Effector memory CD8-positive, alpha-beta T cell (primary cell): Measurements from ENCODE around the gene BAIAP2L2.

Experiments
- ATAC-seq: fragments of 150-1000 bp; cut with Tn5 transposase; replicated peaks from 2 replicates; pipeline ENCODE4 v1.10.0; 2021; ENCODE audit warnings: mild to moderate bottlenecking, moderate library complexity
- DNase-seq, 3 experiments: peaks; one replicate each; pipeline ENCODE4 v3.0.0; 2021
- H3K27ac Mint-ChIP-seq, 2 donors: one replicate each; pipeline ENCODE4 v1.8.0; 2022; ENCODE audit warnings: mild to moderate bottlenecking in 2 of 2, mixed read lengths in 2 of 2, moderate library complexity in 2 of 2
- H3K27me3 Mint-ChIP-seq, 2 donors: one replicate each; pipeline ENCODE4 v1.8.0; 2022; ENCODE audit warnings: mixed read lengths in 2 of 2
- H3K36me3 Mint-ChIP-seq: one replicate; pipeline ENCODE4 v1.8.0; 2022; ENCODE audit warnings: mild to moderate bottlenecking, moderate library complexity, mixed read lengths; ENCODE audit not compliant: insufficient read depth
- H3K4me1 Mint-ChIP-seq, 2 donors: one replicate each; pipeline ENCODE4 v1.8.0; 2022; ENCODE audit warnings: low read depth in 2 of 2, mixed read lengths in 2 of 2
- H3K4me3 Mint-ChIP-seq, 2 donors: one replicate each; pipeline ENCODE4 v1.8.0; 2022; ENCODE audit warnings: mild to moderate bottlenecking in 2 of 2, mixed read lengths in 2 of 2, moderate library complexity in 2 of 2
- H3K9me3 Mint-ChIP-seq, 2 donors: one replicate each; pipeline ENCODE4 v1.8.0; 2022; ENCODE audit warnings: mixed read lengths in 2 of 2

Gene BAIAP2L2

DNA sequence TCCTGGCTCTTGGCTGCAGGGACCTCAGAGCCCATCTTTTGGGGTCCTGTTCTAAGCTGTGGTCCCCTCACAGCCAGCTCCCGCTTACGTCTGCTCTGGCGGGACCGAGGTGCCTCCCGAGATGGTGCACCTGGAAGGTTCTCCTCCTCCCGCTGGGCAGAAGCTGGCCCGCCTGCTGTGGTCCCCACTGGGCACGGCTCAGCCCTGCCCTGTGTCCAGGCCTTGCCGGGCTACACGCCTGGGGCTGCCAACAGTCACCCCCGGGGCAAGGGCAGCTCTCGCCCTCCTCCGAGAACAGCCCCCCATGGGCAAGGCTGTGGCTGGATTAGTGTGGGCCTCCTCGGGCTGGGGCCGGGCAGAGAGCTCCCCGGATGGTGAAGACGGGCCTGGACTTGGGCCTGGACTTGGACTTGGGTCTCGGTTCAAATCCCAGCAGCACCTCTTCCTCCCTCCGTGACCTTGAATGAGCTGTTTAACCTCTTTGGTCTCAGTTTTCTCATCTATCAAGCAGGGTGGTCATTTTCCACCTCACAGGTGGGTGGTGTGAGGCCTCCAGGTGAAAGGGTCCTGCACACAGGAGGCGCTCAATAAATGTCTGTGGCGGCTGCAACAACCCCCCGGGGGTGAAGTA lies 998 bp downstream of the BAIAP2L2 start:
- H3K27ac Mint-ChIP-seq: peak overlapping the region; percentile 94 to 96
- H3K4me1 Mint-ChIP-seq: peaks cover 12 to 23% of the 10 kb centered on the region in 2 donors
- ATAC-seq (peak; percentile 27), DNase-seq (peak in 1 of 3 experiments; percentile 16)
- H3K4me3 Mint-ChIP-seq: peak overlapping the region; percentile 52
- no peaks in the 10 kb centered on the region for H3K9me3 Mint-ChIP-seq
- H3K27me3 Mint-ChIP-seq: no peaks in the 10 kb centered on the region
- H3K36me3 Mint-ChIP-seq: peaks cover 45% of the 10 kb centered on the region

DNA sequence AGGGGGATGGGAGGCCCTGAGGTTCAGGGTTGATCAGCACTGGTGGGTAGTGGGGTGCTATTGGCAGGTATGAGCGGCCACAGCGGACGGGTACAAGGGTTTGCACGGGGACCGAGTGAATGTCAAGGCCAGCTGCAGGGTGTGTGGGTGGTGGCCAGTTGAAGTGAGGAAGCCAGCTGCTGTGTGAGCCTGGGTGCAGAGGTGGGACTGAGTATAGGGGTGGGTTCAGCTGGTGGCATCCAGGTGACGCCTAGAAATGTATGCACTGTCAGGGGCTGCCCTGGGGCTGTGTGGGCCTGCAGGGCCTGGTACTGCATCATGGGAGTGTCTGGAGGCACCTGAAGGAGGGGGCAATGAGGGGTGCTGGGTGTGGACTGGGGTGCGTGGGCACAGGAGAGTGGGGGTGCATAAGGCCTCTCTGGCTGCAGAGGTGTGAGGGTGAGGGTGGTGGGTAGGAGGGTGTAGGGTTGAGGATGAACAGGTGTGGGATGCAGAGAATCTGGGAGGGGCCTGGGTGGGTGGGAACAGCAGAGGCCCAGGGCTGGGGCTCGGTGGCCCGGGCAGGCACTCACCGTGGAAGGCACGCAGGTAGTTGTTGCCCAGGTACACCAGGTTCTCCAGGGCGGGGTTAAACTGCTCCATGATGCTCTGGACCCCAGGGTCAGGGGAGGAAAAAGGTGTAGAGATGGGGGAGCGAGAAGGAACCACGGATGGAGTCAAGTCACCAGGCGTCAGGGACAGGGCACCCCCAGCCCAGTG lies 1.7 kb downstream of the BAIAP2L2 start:
- Mint-ChIP-seq H3K9me3 (no peaks in the 10 kb centered on the region), H3K4me3 (peak overlapping the region in 1 of 2 donors; percentile 54), H3K36me3 (peaks cover 43% of the 10 kb centered on the region), H3K4me1 (peaks cover 16 to 25% of the 10 kb centered on the region in 2 donors), H3K27ac (peak overlapping the region; percentile 65 to 96), H3K27me3 (no peaks in the 10 kb centered on the region)
- DNase-seq (no peak), ATAC-seq (peak; percentile 64)

DNA sequence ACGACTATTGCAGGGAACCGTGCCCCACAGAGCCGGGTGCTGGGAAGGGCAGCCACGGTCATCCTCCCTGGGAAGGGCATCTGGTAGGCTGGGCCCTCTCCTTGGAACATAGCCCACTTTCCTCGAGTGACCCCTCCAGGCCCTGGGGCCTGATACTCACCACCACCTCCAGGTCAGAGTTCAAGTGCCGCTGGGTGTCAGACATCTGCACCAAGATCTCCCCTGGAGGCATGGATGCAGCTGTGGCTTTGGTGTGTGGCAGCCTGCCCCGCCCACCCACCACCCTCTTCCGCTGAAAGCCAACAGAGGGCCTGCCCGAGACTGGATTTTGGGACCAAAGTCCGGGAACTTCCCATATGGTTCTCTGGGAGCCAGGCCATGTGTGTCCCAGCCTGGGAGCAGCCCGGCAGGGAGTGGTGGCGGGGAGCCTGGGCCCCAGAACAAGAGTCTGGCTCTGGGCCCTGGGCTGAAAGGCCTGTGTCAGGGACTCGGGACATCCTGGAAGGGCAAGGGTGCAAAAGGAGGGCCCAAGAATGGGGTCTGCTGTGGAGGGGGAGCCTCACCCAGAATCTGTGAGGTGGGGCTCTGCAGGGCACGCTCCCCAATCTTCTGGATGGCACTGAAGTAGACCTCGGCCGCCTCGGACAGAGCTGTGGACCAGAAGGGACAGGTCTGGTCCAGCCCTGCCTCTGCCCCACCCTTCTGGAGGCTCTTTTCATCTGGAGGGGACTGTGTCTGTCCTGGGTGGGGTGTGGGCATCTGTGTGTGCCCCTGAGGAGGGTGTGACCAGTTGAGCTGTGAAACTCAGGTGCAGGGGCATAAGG lies 2.6 kb downstream of the BAIAP2L2 start:
- Mint-ChIP-seq H3K27ac (peak overlapping the region in 1 of 2 donors; percentile 86), H3K4me3 (no peak overlapping the region), H3K36me3 (peaks cover 41% of the 10 kb centered on the region), H3K9me3 (no peaks in the 10 kb centered on the region), H3K27me3 (no peaks in the 10 kb centered on the region), H3K4me1 (peaks cover 16 to 25% of the 10 kb centered on the region in 2 donors)
- DNase-seq: no peak
- no peak for ATAC-seq

DNA sequence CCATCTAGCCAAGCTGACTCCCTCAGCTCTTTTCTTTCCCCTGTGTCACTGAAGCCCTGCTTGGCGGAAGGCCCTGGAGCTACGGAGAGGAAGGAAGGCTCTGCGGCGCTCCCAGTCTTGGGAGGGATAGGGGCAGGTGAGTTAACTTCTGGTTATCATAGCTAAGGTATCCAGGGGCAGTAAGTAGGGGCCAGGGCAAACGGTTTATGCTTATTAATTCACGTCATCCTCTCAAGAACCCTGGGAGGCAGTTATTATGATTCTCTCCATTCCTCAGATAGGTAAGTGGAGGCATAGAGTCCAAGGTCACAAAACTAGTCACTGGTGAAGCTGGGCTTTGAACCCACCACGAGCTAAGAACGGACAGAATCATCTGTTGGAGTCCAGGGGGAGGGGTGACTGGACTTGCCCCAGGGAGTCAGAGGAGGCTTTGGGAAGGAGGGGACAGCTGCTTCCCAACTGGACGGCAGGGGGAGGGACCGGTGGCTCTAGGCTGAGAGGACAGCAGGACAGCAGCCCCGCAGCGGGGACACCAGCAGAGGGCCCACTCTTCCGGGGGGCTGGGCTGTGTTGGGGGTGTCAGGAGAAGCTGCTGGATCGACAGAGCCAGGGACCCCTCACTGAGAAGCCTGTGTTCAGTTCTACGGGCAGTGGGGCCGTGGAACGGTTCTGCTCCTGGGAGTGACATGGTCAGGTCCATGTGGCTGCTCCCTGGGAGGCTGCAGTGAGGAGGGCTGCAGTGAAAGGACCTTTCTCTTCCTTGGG lies 3.5 kb downstream of the BAIAP2L2 start:
- no peaks in the 10 kb centered on the region for H3K27me3 Mint-ChIP-seq
- H3K27ac Mint-ChIP-seq: no peak overlapping the region
- peaks cover 16 to 25% of the 10 kb centered on the region in 2 donors for H3K4me1 Mint-ChIP-seq
- ATAC-seq (no peak), DNase-seq (no peak)
- H3K9me3 Mint-ChIP-seq: no peaks in the 10 kb centered on the region
- H3K4me3 Mint-ChIP-seq: peak overlapping the region in 1 of 2 donors; percentile 18
- H3K36me3 Mint-ChIP-seq: peaks cover 39% of the 10 kb centered on the region

DNA sequence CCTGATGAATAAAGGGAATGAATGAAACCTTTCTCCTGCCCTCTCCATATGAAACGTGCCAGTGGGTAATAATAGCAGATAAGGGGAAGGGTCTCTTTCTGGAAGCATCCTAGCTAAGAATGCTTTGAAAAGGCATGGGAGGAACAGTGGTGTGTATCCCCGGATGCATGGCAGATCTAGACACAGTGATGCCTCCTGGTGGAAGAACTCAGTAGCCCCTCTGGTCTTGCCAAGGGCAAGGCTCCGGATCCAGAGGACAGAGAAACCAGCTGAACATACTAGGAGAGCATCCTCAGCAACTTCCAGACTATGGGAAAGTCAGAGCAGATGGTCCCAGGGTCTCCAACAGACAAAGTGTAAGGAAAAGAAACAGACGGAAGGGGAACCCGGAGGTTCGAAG lies 6.4 kb downstream of the BAIAP2L2 start:
- Mint-ChIP-seq H3K9me3 (no peaks in the 10 kb centered on the region), H3K27me3 (no peaks in the 10 kb centered on the region), H3K36me3 (peaks cover 12% of the 10 kb centered on the region), H3K4me1 (peaks cover 20 to 28% of the 10 kb centered on the region in 2 donors), H3K27ac (peak overlapping the region; percentile 80 to 92), H3K4me3 (peak overlapping the region; percentile 33 to 49)
- ATAC-seq (no peak), DNase-seq (no peak)

DNA sequence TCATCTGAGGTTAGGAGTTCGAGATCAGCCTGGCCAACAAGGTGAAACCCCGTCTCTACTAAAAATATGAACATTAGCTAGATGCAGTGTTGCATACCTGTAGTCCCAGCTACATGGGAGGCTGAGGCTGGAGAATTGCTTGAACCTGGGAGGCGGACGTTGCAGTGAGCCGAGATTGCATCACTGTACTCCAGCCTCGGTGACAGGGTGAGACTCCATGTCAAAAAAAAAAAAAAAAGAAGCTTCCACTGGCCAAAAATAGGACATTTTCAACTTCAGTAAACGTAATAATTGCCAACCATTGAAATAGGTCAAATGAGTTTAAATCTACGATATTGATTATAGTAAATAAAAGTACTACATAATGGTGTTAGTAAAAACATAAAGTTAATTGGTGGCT lies 6.8 kb downstream of the BAIAP2L2 start:
- Mint-ChIP-seq H3K27ac (peak overlapping the region in 1 of 2 donors; percentile 44), H3K9me3 (no peaks in the 10 kb centered on the region), H3K27me3 (no peaks in the 10 kb centered on the region), H3K4me3 (no peak overlapping the region), H3K36me3 (peaks cover 8% of the 10 kb centered on the region), H3K4me1 (peaks cover 20 to 27% of the 10 kb centered on the region in 2 donors)
- DNase-seq (no peak), ATAC-seq (no peak)

DNA sequence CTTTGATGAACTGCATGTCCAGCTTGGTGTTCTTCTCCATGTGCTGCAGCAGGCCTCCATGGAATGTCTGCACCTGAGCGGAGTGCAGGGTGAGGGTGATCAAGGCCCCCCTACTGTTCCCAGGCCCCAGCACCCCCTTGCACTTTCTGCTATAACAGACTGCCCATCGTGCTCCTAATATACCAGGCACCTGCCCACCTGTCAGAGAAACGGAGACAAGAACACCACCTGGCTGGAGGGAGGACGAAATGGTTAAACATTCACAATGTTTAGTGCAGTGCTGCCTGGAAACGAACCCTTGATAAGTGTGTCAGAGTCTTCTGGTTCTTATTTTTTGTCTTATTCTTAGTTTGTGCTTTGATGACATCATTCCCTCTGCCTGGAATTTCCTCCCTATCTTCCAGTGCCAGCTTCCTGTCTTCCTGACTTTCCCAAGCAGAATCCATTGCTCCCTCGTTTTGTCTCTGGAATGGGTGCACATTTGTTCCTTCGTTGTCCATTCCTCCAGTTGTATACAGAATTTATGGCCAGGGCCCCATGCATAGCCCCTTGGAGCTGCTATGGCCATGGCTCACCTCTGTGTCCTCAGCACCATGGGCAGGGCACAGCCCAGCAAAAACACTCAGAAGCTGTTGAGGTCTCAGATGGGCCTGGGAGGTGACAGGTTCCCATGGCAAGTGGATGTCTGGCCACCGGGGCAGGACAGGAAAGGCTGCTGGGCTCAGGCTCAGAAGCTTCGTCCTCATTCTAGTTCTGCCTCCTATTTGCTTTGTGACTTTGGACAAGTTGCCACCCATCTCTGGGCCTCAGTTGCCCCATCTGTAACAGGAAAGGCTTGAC lies 11.9 kb downstream of the BAIAP2L2 start:
- Mint-ChIP-seq H3K4me1 (peaks cover 4 to 6% of the 10 kb centered on the region in 2 donors), H3K9me3 (no peaks in the 10 kb centered on the region), H3K4me3 (no peak overlapping the region), H3K27ac (no peak overlapping the region), H3K36me3 (no peaks in the 10 kb centered on the region), H3K27me3 (no peaks in the 10 kb centered on the region)
- DNase-seq (no peak), ATAC-seq (no peak)

DNA sequence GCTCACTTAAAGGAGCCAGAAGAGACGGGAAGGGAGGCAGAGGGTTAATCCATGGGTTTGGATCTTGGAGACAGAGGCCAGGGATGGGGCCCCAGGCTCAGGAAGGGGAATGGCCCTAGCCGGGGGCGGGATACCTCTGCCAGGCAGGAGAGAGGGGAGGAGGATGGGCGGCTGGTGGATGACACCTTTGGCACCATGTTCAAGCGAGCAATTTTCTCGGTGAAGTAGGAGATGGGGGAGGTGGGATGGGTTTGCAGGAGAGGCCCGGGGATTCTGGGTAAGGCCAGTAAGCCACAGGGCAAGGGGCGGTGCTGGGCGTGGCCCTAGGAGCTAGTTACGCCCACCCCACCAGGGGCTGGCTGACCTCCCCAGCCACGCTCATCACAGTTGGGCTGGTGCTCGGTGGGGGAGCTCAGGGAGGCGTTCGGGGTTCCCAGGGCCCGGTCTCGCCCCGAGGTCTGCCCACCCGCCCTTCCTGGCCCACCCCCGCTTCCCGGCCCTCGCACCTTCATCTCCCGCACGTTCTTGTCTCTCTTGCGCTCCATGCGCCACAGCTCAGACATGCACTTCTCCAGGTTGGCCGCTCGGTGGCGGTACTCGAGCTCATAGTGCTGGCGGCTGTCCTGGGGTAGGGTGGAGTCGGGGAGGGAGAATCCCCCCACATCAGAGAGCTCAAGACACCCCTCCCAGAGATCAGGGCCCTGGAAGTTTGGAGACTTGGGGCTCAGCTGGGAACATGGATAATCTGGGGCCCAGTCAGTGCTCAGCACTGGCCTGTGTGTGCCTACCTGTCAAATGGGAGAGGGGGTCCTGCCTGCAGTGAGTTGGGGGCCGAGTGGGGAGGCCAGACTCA lies 12.7 kb downstream of the BAIAP2L2 start:
- H3K27ac Mint-ChIP-seq: peak overlapping the region in 1 of 2 donors; percentile 89
- no peak overlapping the region for H3K4me3 Mint-ChIP-seq
- H3K27me3 Mint-ChIP-seq: no peaks in the 10 kb centered on the region
- H3K4me1 Mint-ChIP-seq: peaks cover 4 to 6% of the 10 kb centered on the region in 2 donors
- H3K9me3 Mint-ChIP-seq: no peaks in the 10 kb centered on the region
- ATAC-seq (no peak), DNase-seq (no peak)
- no peaks in the 10 kb centered on the region for H3K36me3 Mint-ChIP-seq

DNA sequence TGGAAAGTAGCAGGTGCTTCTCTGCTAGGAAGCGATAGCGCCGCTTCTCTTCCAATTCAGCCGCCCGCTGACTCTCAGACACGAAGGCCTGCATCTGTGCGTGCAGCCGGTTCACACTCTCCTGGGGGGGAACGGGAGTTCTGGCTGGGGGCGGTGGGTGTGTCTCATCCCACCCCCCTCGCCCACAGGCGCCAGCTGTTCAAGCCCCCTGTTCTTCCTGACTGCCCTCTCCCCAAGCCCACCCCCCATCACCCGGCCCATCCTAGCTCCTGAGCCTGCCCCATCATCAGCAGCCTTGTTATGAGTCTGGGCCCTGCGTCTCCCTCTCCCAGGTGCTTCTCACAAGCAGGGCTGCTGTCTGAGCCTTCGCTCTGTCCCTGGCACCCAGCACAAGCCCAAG lies 13.4 kb downstream of the BAIAP2L2 start:
- no peak for DNase-seq
- Mint-ChIP-seq H3K9me3 (no peaks in the 10 kb centered on the region), H3K27me3 (no peaks in the 10 kb centered on the region), H3K4me1 (peaks cover 4 to 6% of the 10 kb centered on the region in 2 donors), H3K27ac (peak overlapping the region in 1 of 2 donors; percentile 89), H3K36me3 (no peaks in the 10 kb centered on the region), H3K4me3 (no peak overlapping the region)
- ATAC-seq: no peak

DNA sequence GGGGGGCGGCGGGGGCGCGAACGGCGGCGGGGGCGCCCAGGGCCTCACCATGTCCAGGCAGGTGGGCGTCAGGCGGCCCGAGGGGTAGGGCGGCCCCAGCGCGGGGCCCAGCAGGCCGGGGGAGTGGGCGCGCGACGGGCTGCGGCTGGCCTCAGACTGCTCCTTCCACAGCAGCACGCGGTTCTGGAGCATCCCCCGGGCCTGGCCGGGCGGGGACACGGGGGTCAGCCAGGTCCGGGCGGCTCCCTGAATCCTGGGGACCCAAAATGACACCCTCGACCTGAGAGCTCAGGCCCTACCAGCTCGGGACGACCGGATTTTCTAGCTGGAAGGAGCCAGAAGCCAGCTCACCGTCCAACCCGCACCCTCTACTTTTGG lies 21.0 kb downstream of the BAIAP2L2 start:
- no peak for ATAC-seq
- no peak for DNase-seq
- Mint-ChIP-seq H3K36me3 (no peaks in the 10 kb centered on the region), H3K27ac (no peak overlapping the region), H3K27me3 (peaks cover 12 to 15% of the 10 kb centered on the region in 2 donors), H3K4me1 (peaks cover 0 to 1% of the 10 kb centered on the region in 2 donors), H3K9me3 (no peaks in the 10 kb centered on the region), H3K4me3 (no peak overlapping the region)

DNA sequence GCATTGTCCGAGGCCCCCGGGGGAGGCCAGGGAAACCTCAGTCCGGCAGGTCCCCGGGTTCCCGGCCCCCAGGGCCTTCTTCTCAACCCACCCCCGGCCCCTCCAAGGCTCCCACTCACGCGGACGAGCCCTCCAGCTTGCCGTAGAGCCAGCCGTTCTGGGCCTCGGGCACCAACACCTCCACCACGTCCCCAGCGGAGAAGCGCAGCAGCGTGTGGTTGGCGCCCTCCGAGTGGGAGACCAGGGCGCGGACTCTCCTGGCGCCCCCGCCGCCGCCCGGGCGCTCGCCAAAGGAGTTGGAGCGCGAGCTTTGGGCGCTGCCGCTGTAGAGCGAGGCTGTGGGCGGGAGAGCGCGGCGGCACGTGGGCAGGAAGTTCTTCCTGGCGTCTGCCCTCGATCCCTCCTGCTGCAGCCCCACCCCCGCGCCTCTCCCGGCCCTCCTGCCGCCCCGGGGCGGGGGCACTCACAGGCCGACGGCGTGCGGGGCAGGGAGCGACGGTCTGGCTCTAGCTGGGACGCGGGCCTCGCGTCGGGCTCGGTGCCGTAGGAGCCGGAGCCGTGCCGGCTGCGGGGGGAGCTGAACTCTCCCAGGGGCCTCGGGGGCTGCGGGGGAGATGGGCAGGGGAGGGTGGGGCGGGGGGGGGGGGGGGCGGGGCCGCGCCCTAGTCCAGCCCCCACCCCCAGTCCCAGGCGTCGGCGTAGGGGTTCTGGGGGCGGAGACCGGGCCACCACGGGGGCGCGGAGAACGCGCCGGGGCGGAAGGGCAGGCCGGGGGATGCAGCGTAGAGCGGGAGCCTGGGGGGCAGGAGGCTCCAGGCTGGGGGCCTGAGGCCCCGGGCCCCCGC lies 21.6 kb downstream of the BAIAP2L2 start:
- ATAC-seq (no peak), DNase-seq (no peak)
- Mint-ChIP-seq H3K4me1 (peaks cover 0 to 1% of the 10 kb centered on the region in 2 donors), H3K27me3 (peaks cover 12 to 15% of the 10 kb centered on the region in 2 donors), H3K27ac (no peak overlapping the region), H3K9me3 (no peaks in the 10 kb centered on the region), H3K4me3 (no peak overlapping the region), H3K36me3 (no peaks in the 10 kb centered on the region)
